Hepatocyte (in vitro differentiated cells): ENCODE data around the gene CRISP1. TPM values are rescaled to one million over a fixed set of nuclear protein-coding genes. Genes with fewer than 3 reads are reported as not detected.

Source experiments
- DNase-seq: peaks from one replicate; pipeline ENCODE4 v3.0.0-alpha.2; 2016; ENCODE audit warnings: low spot score
- H2AFZ ChIP-seq: fragments of 200-600 bp; sonication (generic); 2 replicates; pipeline ENCODE4 v1.6.0; 2016; ENCODE audit warnings: antibody characterized with exemption, mild to moderate bottlenecking
- H3K27ac ChIP-seq: fragments of 200-600 bp; sonication (generic); 2 replicates; pipeline ENCODE4 v1.5.1; 2016; ENCODE audit warnings: mild to moderate bottlenecking
- H3K27me3 ChIP-seq: fragments of 200-600 bp; sonication (generic); 2 replicates; pipeline ENCODE4 v1.6.1; 2016
- H3K36me3 ChIP-seq: fragments of 200-600 bp; sonication (generic); replicated peaks from 2 replicates; pipeline ENCODE4 v1.5.1; 2016; ENCODE audit warnings: low read depth; ENCODE audit not compliant: insufficient read depth
- H3K4me1 ChIP-seq: fragments of 200-600 bp; sonication (generic); 2 replicates; pipeline ENCODE4 v1.5.1; 2016; ENCODE audit warnings: mild to moderate bottlenecking, moderate library complexity; ENCODE audit not compliant: insufficient read depth
- H3K4me2 ChIP-seq: fragments of 200-600 bp; sonication (generic); 2 replicates; pipeline ENCODE4 v1.6.0; 2016
- H3K4me3 ChIP-seq: fragments of 200-600 bp; sonication (generic); 2 replicates; pipeline ENCODE4 v1.5.1; 2016; ENCODE audit warnings: mild to moderate bottlenecking
- H3K79me2 ChIP-seq: fragments of 200-600 bp; sonication (generic); 2 replicates; pipeline ENCODE4 v1.6.0; 2017; ENCODE audit warnings: mild to moderate bottlenecking
- H3K9me2 ChIP-seq: fragments of 200-600 bp; sonication (generic); replicated peaks from 2 replicates; pipeline ENCODE4 v1.6.0; 2017; ENCODE audit warnings: mild to moderate bottlenecking; ENCODE audit not compliant: insufficient read depth
- H3K9me3 ChIP-seq: fragments of 200-600 bp; sonication (generic); 2 replicates; pipeline ENCODE4 v1.5.1; 2016; ENCODE audit warnings: low read depth, mild to moderate bottlenecking
- H4K20me1 ChIP-seq: fragments of 200-600 bp; sonication (generic); 2 replicates; pipeline ENCODE4 v1.6.0; 2016; ENCODE audit warnings: mild to moderate bottlenecking; ENCODE audit not compliant: insufficient read depth, poor library complexity, severe bottlenecking
- EZH2 ChIP-seq: fragments of 200-600 bp; sonication (generic); IDR thresholded peaks from 2 replicates; pipeline ENCODE4 v1.6.1; 2016; ENCODE audit warnings: antibody characterized with exemption, mild to moderate bottlenecking, borderline replicate concordance
- EZH2phosphoT487 ChIP-seq: fragments of 200-600 bp; sonication (generic); IDR thresholded peaks from one replicate; pipeline ENCODE4 v1.6.1; 2018; ENCODE audit warnings: antibody characterized with exemption, mild to moderate bottlenecking, low read depth, moderate library complexity; ENCODE audit not compliant: unreplicated experiment, severe bottlenecking
- WGBS: methylation state at CpG from one replicate; pipeline ENCODE4 v1.1.6; 2016; ENCODE audit warnings: low lambda C conversion rate; ENCODE audit errors: missing lambda C conversion rate; 5-methylcytosine and 5-hydroxymethylcytosine counted together
- polyA plus RNA-seq: library from polyadenylated mRNA; unstranded; fragments of >200 nt; fragmentation: Nextera tagmentation; extraction: Ambion mirVana; gene quantifications from 2 replicates; pipeline ENCODE4 v1.2.1, GENCODE V29; 2016
- total RNA-seq: library from RNA; depleted of rRNA; stranded (reverse); fragments of >200 nt; gene quantifications from 2 replicates; pipeline ENCODE4 v1.2.3, GENCODE V29; 2014
- TF ChIP-seq, protein P1 (sequence below): fragments of 200-600 bp; sonication (generic); IDR thresholded peaks from 2 replicates; pipeline ENCODE4 v1.5.1; 2016; ENCODE audit warnings: antibody characterized with exemption, mild to moderate bottlenecking; ENCODE audit not compliant: poor library complexity

Gene CRISP1
- total and polyA plus RNA-seq, 2 experiments from 2014 or later, result not detected

DNA sequence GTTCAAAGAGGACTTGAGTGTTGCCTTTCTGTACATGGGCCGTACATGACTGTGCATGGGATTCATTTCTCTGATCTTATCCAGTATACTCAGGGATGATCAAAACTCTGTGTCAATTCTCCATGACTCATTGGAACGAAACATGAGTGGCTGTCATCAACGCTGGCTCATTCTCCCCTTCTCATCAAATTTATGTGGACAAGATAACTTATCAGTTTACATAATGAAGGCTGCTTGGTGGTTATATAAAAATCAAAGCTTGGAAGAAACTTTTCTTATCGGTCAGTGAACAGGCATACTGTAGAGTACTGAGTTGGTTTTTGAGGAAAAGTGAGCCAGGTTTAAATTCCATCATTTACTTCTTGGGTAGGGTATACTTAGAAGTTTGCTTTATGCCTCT, 24.9 kb downstream of the CRISP1 start:
- no peaks in the 10 kb centered on the region for H4K20me1 ChIP-seq
- no peak overlapping the region for H2AFZ ChIP-seq
- no peak overlapping the region for H3K4me3 ChIP-seq
- no peaks in the 10 kb centered on the region for H3K27me3 ChIP-seq
- H3K36me3 ChIP-seq, result no peaks in the 10 kb centered on the region
- DNase-seq, result no peak
- no peaks in the 10 kb centered on the region for H3K9me3 ChIP-seq
- 88% methylated on average over 4 of the region's 4 CpGs for WGBS
- no peak overlapping the region for H3K27ac ChIP-seq
- H3K79me2 ChIP-seq, result no peaks in the 10 kb centered on the region
- no peaks in the 10 kb centered on the region for H3K9me2 ChIP-seq
- TF ChIP-seq, protein P1, sequence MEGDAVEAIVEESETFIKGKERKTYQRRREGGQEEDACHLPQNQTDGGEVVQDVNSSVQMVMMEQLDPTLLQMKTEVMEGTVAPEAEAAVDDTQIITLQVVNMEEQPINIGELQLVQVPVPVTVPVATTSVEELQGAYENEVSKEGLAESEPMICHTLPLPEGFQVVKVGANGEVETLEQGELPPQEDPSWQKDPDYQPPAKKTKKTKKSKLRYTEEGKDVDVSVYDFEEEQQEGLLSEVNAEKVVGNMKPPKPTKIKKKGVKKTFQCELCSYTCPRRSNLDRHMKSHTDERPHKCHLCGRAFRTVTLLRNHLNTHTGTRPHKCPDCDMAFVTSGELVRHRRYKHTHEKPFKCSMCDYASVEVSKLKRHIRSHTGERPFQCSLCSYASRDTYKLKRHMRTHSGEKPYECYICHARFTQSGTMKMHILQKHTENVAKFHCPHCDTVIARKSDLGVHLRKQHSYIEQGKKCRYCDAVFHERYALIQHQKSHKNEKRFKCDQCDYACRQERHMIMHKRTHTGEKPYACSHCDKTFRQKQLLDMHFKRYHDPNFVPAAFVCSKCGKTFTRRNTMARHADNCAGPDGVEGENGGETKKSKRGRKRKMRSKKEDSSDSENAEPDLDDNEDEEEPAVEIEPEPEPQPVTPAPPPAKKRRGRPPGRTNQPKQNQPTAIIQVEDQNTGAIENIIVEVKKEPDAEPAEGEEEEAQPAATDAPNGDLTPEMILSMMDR, result no peak
- TF ChIP-seq EZH2phosphoT487 (no peak), EZH2 (no peak)
- no peaks in the 10 kb centered on the region for H3K4me1 ChIP-seq
- no peak overlapping the region for H3K4me2 ChIP-seq

- Histone ChIP-seq H3K9me3 (no peaks in the 10 kb centered on the region), H3K4me3 (no peak overlapping the region), H3K27ac (no peak overlapping the region), H3K9me2 (no peaks in the 10 kb centered on the region), H3K4me1 (no peaks in the 10 kb centered on the region), H2AFZ (no peak overlapping the region), H3K36me3 (no peaks in the 10 kb centered on the region), H3K27me3 (no peaks in the 10 kb centered on the region), H3K79me2 (no peaks in the 10 kb centered on the region), H4K20me1 (no peaks in the 10 kb centered on the region), H3K4me2 (no peak overlapping the region)
- 90% methylated on average over 2 of the region's 2 CpGs for WGBS
- DNase-seq, result no peak
- TF ChIP-seq EZH2, result no peak
- no peak for TF ChIP-seq EZH2phosphoT487
- TF ChIP-seq, protein P1, result no peak
Observed at GRCh38 chr6:49839957-49840356, 26.4 kb downstream of the CRISP1 start.

GRCh38 chr6:49839162-49839561, 27.2 kb downstream of the CRISP1 start:
- no peaks in the 10 kb centered on the region for H3K9me3 ChIP-seq
- H3K9me2 ChIP-seq, result no peaks in the 10 kb centered on the region
- 87% methylated on average over 2 of the region's 2 CpGs for WGBS
- no peaks in the 10 kb centered on the region for H3K79me2 ChIP-seq
- H3K4me1 ChIP-seq, result no peaks in the 10 kb centered on the region
- H3K4me3 ChIP-seq, result no peak overlapping the region
- no peak overlapping the region for H3K4me2 ChIP-seq
- no peaks in the 10 kb centered on the region for H4K20me1 ChIP-seq
- H3K36me3 ChIP-seq, result no peaks in the 10 kb centered on the region
- no peak overlapping the region for H2AFZ ChIP-seq
- H3K27me3 ChIP-seq, result no peaks in the 10 kb centered on the region
- H3K27ac ChIP-seq, result no peak overlapping the region
- no peak for DNase-seq
- TF ChIP-seq, protein P1, result no peak
- TF ChIP-seq EZH2phosphoT487 (no peak), EZH2 (no peak)

GRCh38 chr6:49835140-49835539, 31.2 kb downstream of the CRISP1 start:
- no peak overlapping the region for H3K4me3 ChIP-seq
- WGBS, result 91% methylated on average over 3 of the region's 3 CpGs
- no peak for DNase-seq

More at GRCh38 chr6:49835140-49835539, 31.2 kb downstream of the CRISP1 start:
- Histone ChIP-seq H3K36me3 (no peaks in the 10 kb centered on the region), H4K20me1 (no peaks in the 10 kb centered on the region), H2AFZ (no peak overlapping the region), H3K4me1 (no peaks in the 10 kb centered on the region), H3K4me2 (no peak overlapping the region), H3K27ac (no peak overlapping the region), H3K9me3 (no peaks in the 10 kb centered on the region), H3K27me3 (no peaks in the 10 kb centered on the region), H3K79me2 (no peaks in the 10 kb centered on the region), H3K9me2 (no peaks in the 10 kb centered on the region)
- TF ChIP-seq, protein P1, result no peak
- TF ChIP-seq EZH2phosphoT487, result no peak
- TF ChIP-seq EZH2, result no peak
